Liver (tissue), 9 donors: ENCODE measurements around the gene TWIST2. TPM values are rescaled to one million over a fixed set of nuclear protein-coding genes. Genes with fewer than 3 reads are reported as not detected.

ENCODE experiments used
- DNase-seq: peaks from one replicate; pipeline ENCODE4 v3.0.0-alpha.2; 2017; ENCODE audit warnings: low spot score
- H3K27ac ChIP-seq, 2 donors: one replicate each; pipeline ENCODE4 v1.7.0; 2013; ENCODE audit warnings: inconsistent platforms in 2 of 2, low read length in 2 of 2, control low read depth in 1 of 2, low read depth in 1 of 2, mild to moderate bottlenecking in 1 of 2
- H3K27me3 ChIP-seq, 4 donors: one replicate each; pipeline versions ENCODE4 v1.6.1 to v1.7.0; 2013; ENCODE audit warnings: low read length in 3 of 4, inconsistent platforms in 1 of 4, mild to moderate bottlenecking in 1 of 4, moderate library complexity in 1 of 4; ENCODE audit not compliant: control insufficient read depth in 4 of 4, insufficient read depth in 4 of 4
- H3K36me3 ChIP-seq, 4 donors: one replicate each; pipeline versions ENCODE4 v1.6.1 to v1.7.0; 2013; ENCODE audit warnings: low read length in 3 of 4, mild to moderate bottlenecking in 3 of 4, low read depth in 1 of 4, moderate library complexity in 1 of 4; ENCODE audit not compliant: control insufficient read depth in 4 of 4, insufficient read depth in 3 of 4
- H3K4me1 ChIP-seq, 4 donors: one replicate each; pipeline versions ENCODE4 v1.6.1 to v1.7.0; 2013; ENCODE audit warnings: low read length in 3 of 4, mild to moderate bottlenecking in 3 of 4, moderate library complexity in 1 of 4; ENCODE audit not compliant: control insufficient read depth in 4 of 4, insufficient read depth in 4 of 4
- H3K4me3 ChIP-seq, 3 donors: one replicate each; pipeline versions ENCODE4 v1.6.1 to v1.7.0; 2013; ENCODE audit warnings: low read length in 3 of 3, control low read depth in 1 of 3, low read depth in 1 of 3, mild to moderate bottlenecking in 1 of 3
- H3K9ac ChIP-seq, 2 donors: one replicate each; pipeline ENCODE4 v1.7.0; 2013; ENCODE audit warnings: low read length in 2 of 2, mild to moderate bottlenecking in 2 of 2, moderate library complexity in 2 of 2, control low read depth in 1 of 2, low read depth in 1 of 2
- H3K9me3 ChIP-seq, 4 donors: one replicate each; pipeline versions ENCODE4 v1.6.1 to v1.7.0; 2013; ENCODE audit warnings: low read length in 3 of 4; ENCODE audit not compliant: control insufficient read depth in 4 of 4
- ATF3 ChIP-seq: IDR thresholded peaks from 2 replicates; pipeline ENCODE4 v1.6.1; 2016; ENCODE audit warnings: antibody characterized with exemption
- FOXA1 ChIP-seq: IDR thresholded peaks from 2 replicates; pipeline ENCODE4 v1.6.1; 2016; ENCODE audit warnings: antibody characterized with exemption
- FOXA2 ChIP-seq: IDR thresholded peaks from 2 replicates; pipeline ENCODE4 v1.6.1; 2016; ENCODE audit warnings: antibody characterized with exemption
- GABPA ChIP-seq, 2 donors: IDR thresholded peaks in 1 of 2; conservative IDR thresholded peaks in 1 of 2; 2 replicates each; pipeline ENCODE4 v1.6.1; 2016; ENCODE audit warnings: antibody characterized with exemption in 2 of 2, mild to moderate bottlenecking in 1 of 2, moderate library complexity in 1 of 2
- HNF4A ChIP-seq, 2 donors: conservative IDR thresholded peaks; 2 replicates each; pipeline ENCODE4 v1.6.1; 2016; ENCODE audit warnings: antibody characterized with exemption in 2 of 2, mild to moderate bottlenecking in 2 of 2
- MAX ChIP-seq: IDR thresholded peaks from 2 replicates; pipeline ENCODE4 v1.6.1; 2016; ENCODE audit warnings: antibody characterized with exemption
- NR2F2 ChIP-seq: IDR thresholded peaks from 2 replicates; pipeline ENCODE4 v1.6.1; 2016; ENCODE audit warnings: antibody characterized with exemption
- RAD21 ChIP-seq, 2 donors: IDR thresholded peaks; 2 replicates each; pipeline ENCODE4 v1.6.1; 2016; ENCODE audit warnings: antibody characterized with exemption in 2 of 2, mild to moderate bottlenecking in 2 of 2
- REST ChIP-seq: IDR thresholded peaks from 2 replicates; pipeline ENCODE4 v1.6.1; 2016; ENCODE audit warnings: antibody characterized with exemption, mild to moderate bottlenecking
- RXRA ChIP-seq, 2 donors: IDR thresholded peaks; 2 replicates each; pipeline ENCODE4 v1.6.1; 2017 to 2018; ENCODE audit warnings: antibody characterized with exemption in 2 of 2, mild to moderate bottlenecking in 1 of 2
- SP1 ChIP-seq: IDR thresholded peaks from 2 replicates; pipeline ENCODE4 v1.6.1; 2018; ENCODE audit warnings: antibody characterized with exemption, mild to moderate bottlenecking
- TAF1 ChIP-seq: conservative IDR thresholded peaks from 2 replicates; pipeline ENCODE4 v1.6.1; 2016; ENCODE audit warnings: antibody characterized with exemption, mild to moderate bottlenecking
- YY1 ChIP-seq: IDR thresholded peaks from 2 replicates; pipeline ENCODE4 v1.6.1; 2016; ENCODE audit warnings: antibody characterized with exemption, mild to moderate bottlenecking
- ZBTB33 ChIP-seq: IDR thresholded peaks from 2 replicates; pipeline ENCODE4 v1.6.1; 2016; ENCODE audit warnings: antibody characterized with exemption
- WGBS: extraction: QIAGEN DNeasy Blood & Tissue Kit; methylation state at CpG from one replicate; pipeline ENCODE4 v1.1.7; 2013; 5-methylcytosine and 5-hydroxymethylcytosine counted together
- polyA plus RNA-seq, 2 donors: library from polyadenylated mRNA; stranded (reverse) in 1 of 2; unstranded in 1 of 2; fragments of 200-250 nt in 1 of 2; fragments of >200 nt in 1 of 2; fragmentation: Nextera tagmentation in 1 of 2; extraction: Ambion mirVana in 1 of 2; gene quantifications; one replicate each; pipeline versions ENCODE4 v1.2.1 to v1.2.3, GENCODE V29; 2013 to 2015
- total RNA-seq, 2 donors: library from RNA; depleted of rRNA; stranded (reverse); fragments of >200 nt; gene quantifications; one replicate each; pipeline ENCODE4 v1.2.3, GENCODE V29; 2014
- TF ChIP-seq, protein P1 (sequence below): fragments of 150-350 bp; IDR thresholded peaks from 2 replicates; pipeline ENCODE4 v1.5.1; 2017; ENCODE audit warnings: improper control_type of control experiment, low read depth, low read length; ENCODE audit not compliant: missing input control
- donor health status: healthy.
- donor health status: healthy.
- donor health status: healthy.
- donor health status: healthy.
- donor health status: healthy.

TWIST2 gene
- total and polyA plus RNA-seq, 4 donors: 0.17 to 0.20 (median 0.19) TPM; not detected in 1

DNA sequence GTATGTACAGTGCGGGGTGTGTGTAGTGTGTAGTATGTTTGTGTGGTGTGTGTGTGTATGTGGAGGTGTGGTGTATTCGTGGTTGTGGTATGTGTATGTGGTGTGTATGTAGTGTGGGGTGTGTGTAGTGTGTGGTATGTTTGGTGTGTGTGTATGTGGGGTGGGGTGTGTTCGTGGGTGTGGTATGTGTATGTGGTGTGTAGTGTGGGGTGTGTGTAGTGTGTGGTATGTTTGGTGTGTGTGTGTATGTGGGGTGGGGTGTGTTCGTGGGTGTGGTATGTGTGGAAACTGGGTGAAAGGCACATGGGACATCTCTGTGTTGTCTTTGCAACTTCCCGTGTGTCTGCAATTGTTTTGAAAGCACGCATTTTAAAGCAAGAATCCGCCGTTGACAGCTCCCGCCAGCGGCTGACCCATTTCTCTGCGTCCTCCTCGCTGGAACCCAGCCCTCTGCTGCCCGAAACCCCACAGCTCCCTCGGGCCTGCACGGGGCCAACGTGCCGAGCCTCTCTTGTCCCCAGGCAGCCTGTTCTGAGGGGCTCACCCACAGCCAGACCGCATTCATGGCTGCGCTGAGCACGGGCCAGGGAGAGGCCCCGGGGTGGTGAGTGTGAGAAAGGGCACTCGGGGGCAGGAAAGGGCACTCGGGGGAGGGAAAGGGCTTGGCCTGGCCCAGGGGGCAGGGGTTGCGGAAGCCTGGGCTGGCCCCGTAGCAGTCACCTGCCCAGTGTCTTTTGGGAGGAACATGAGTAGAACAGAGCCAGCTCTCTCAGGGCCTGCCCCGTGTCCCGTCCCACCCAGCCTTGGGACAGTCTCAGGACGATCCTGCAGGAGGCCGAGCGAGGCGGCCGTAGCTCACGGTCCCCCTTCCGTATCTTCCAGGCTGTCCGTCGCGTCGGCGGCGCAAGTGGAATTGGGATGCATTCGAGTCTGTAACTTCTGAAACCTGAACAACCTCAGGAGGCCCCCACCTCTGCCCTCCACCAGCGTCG, 61.4 kb downstream of the TWIST2 start:
- no peaks in the 10 kb centered on the region for H3K36me3 ChIP-seq
- DNase-seq: no peak
- no peak overlapping the region for H3K4me3 ChIP-seq
- H3K27ac ChIP-seq: no peak overlapping the region
- no peak overlapping the region for H3K9ac ChIP-seq
- no peaks in the 10 kb centered on the region for H3K27me3 ChIP-seq
- 57% methylated on average over 43 of the region's 43 CpGs for WGBS
- TF ChIP-seq ZBTB33 (no peak), RAD21 (IDR thresholded peaks at IDR 0.05) (no peak), REST (no peak), HNF4A (conservative IDR thresholded peaks at IDR 0.05) (no peak), SP1 (no peak), YY1 (no peak), FOXA1 (no peak), MAX (no peak)
- H3K9me3 ChIP-seq: no peaks in the 10 kb centered on the region
- H3K4me1 ChIP-seq: peaks cover 0 to 2% (median 0%) of the 10 kb centered on the region in 4 donors

DNA sequence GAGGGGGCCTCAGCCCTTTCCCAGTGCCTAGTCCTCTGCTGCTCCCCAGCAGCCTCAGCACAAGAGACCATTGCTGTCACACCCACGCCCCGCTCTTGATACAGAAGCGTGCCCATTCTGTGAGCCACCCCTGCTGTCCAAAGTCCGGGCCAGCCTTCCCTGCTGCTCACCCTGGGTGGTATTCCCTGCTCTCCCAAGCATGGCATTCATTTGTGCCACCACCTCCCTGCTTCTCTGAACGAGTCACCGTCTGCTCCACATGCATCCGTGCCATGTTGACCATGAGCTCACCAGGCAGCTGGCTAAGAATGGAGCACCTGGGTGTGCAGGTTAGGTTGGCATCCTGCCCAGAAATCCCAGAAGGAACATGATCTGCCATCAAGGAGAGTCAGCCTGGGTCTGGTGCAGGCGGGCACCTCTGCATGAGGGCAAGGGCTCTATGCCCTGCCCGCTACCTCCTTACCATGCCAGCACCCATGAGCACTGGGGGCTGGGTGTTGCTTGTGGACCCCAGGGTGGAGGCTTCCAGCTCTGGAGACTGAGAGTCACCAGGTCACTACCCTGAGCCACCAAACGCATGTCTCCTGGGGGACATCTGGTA, 63.0 kb downstream of the TWIST2 start:
- H3K36me3 ChIP-seq: no peaks in the 10 kb centered on the region
- no peak overlapping the region for H3K27ac ChIP-seq
- no peak overlapping the region for H3K9ac ChIP-seq
- peaks cover 0 to 2% (median 0%) of the 10 kb centered on the region in 4 donors for H3K4me1 ChIP-seq
- 87% methylated on average over 10 of the region's 10 CpGs for WGBS
- H3K27me3 ChIP-seq: no peaks in the 10 kb centered on the region
- H3K9me3 ChIP-seq: no peaks in the 10 kb centered on the region
- no peak overlapping the region for H3K4me3 ChIP-seq
- DNase-seq: no peak
- TF ChIP-seq ATF3 (no peak), RAD21 (IDR thresholded peaks at IDR 0.05) (no peak), YY1 (no peak), FOXA1 (no peak), REST (no peak), TAF1 (no peak), GABPA (IDR thresholded peaks at IDR 0.05 in 1 of 2, conservative IDR thresholded peaks at IDR 0.05 in 1 of 2) (no peak), RXRA (IDR thresholded peaks at IDR 0.05) (no peak), FOXA2 (no peak), MAX (no peak), NR2F2 (no peak), SP1 (no peak)
- TF ChIP-seq, protein P1, sequence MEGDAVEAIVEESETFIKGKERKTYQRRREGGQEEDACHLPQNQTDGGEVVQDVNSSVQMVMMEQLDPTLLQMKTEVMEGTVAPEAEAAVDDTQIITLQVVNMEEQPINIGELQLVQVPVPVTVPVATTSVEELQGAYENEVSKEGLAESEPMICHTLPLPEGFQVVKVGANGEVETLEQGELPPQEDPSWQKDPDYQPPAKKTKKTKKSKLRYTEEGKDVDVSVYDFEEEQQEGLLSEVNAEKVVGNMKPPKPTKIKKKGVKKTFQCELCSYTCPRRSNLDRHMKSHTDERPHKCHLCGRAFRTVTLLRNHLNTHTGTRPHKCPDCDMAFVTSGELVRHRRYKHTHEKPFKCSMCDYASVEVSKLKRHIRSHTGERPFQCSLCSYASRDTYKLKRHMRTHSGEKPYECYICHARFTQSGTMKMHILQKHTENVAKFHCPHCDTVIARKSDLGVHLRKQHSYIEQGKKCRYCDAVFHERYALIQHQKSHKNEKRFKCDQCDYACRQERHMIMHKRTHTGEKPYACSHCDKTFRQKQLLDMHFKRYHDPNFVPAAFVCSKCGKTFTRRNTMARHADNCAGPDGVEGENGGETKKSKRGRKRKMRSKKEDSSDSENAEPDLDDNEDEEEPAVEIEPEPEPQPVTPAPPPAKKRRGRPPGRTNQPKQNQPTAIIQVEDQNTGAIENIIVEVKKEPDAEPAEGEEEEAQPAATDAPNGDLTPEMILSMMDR: no peak
